Activated CD4-positive, alpha-beta T cell treated with anti-CD3 and anti-CD28 coated beads for 36 hours (primary cell): ENCODE data around the gene FBN3. TPM values are rescaled to one million over a fixed set of nuclear protein-coding genes. Genes with fewer than 3 reads are reported as not detected.

Source experiments
- ATAC-seq: fragments of 200-7000 bp; cut with Tn5 transposase; one replicate; pipeline ENCODE4 v1.10.0; 2021; ENCODE audit warnings: mild to moderate bottlenecking, moderate library complexity
- CTCF ChIA-PET: fragments of 350-600 bp; sonication (Branson Sonifier 250); formaldehyde crosslinking; loops from one replicate; lab custom pipeline; 2021; ENCODE audit warnings: antibody characterized with exemption; lab: Charles Lee
- POLR2A ChIA-PET: fragments of 350-600 bp; sonication (Branson Sonifier 250); formaldehyde crosslinking; loops from one replicate; lab custom pipeline; 2021; ENCODE audit warnings: antibody characterized with exemption, inconsistent platforms; lab: Charles Lee
- DNase-seq: peaks from one replicate; pipeline ENCODE4 v3.0.0-alpha.2; 2020
- H3K27ac Mint-ChIP-seq: one replicate; pipeline ENCODE4 v1.8.0; 2021; ENCODE audit warnings: mixed read lengths
- H3K27me3 Mint-ChIP-seq: one replicate; pipeline ENCODE4 v1.8.0; 2021; ENCODE audit warnings: mixed read lengths
- H3K36me3 Mint-ChIP-seq: one replicate; pipeline ENCODE4 v1.8.0; 2021; ENCODE audit warnings: low read depth, mixed read lengths
- H3K4me1 Mint-ChIP-seq: one replicate; pipeline ENCODE4 v1.8.0; 2021; ENCODE audit warnings: mixed read lengths
- H3K4me3 Mint-ChIP-seq: one replicate; pipeline ENCODE4 v1.8.0; 2021; ENCODE audit warnings: mild to moderate bottlenecking, moderate library complexity, mixed read lengths
- H3K9me3 Mint-ChIP-seq: one replicate; pipeline ENCODE4 v1.8.0; 2021; ENCODE audit warnings: low read depth, mixed read lengths
- intact Hi-C, 2 experiments: fragments of 100-400 bp; cut with DNase I in 1 of 2; cut with micrococcal nuclease in 1 of 2; formaldehyde crosslinking; loops; one replicate each; pipeline versions ENCODE4 v1.14.2 to v1.15.1; 2022 to 2024; cut with DNase I, micrococcal nuclease
- total RNA-seq, 2 experiments: library from RNA; stranded (reverse); gene quantifications; one replicate each; pipeline ENCODE4 v1.2.3, GENCODE V29; 2021

The FBN3 gene
- total RNA-seq, 2 experiments from 2014 or later: not detected

- H3K4me3 Mint-ChIP-seq: no peak overlapping the region
- ATAC-seq: no peak
- no peak overlapping the region for H3K27ac Mint-ChIP-seq
- H3K27me3 Mint-ChIP-seq: peaks cover 3% of the 10 kb centered on the region
- CTCF ChIA-PET: no interaction called here
- POLR2A ChIA-PET: no interaction called here
- H3K9me3 Mint-ChIP-seq: no peaks in the 10 kb centered on the region
- H3K4me1 Mint-ChIP-seq: no peaks in the 10 kb centered on the region
- H3K36me3 Mint-ChIP-seq: no peaks in the 10 kb centered on the region
- intact Hi-C loops: no loop called here
- no peak for DNase-seq
Observed at GRCh38 chr19:8083141-8083540, 66.3 kb downstream of the FBN3 start.

DNA sequence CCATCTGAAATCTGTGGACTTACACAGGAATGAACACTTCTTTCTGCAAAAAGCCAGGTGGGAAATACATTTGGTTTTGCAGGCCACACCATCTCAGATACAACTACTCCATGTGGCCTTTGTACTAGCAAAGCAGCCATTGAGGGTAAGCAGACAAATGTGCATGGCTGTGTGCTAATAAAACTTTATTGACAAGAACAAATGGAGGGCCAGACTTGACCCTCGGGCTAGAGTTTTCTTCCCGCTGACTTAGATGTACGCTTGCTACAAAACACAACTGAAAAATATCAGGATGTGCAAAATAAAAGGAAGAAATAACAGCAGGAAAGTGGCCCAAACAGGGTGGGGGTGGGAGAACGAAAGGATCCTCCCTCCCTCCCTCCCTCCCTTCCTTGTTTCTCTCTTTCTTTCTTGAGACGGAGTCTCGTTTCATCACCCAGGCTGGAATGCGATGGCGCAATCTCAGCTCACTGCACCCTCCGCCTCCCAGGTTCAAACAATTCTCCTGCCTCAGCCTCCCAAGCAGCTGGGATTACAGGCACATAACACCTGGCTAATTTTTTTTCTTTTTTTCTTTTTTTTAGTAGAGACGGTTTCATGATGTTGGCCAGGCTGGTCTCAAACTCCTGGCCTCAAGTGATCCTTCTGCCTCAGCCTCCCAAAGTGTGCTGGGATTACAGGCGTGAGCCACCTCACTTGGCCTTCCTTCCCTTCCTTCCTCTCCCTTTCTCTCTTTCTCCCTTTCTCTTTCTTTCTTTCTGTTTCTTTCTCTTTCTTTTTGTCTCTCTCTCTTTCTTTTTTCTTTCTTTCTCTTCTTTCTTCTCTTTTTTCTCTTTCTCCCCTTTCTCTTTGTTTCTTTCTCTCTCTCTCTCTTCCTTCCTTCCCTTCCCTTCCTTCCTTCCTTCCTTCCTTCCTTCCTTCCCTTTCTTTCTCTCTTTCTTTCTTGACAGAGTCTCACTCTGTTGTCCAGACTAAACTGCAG lies 67.5 kb downstream of the FBN3 start:
- no peaks in the 10 kb centered on the region for H3K36me3 Mint-ChIP-seq
- no peak overlapping the region for H3K27ac Mint-ChIP-seq
- CTCF ChIA-PET: interaction anchor here (0.8 kb wide), 1 partner anchor 1274 kb away, joined by 3 read pairs; no protein-coding TSS in a partner anchor

GRCh38 chr19:8080832-8081231 lies 68.6 kb downstream of the FBN3 start:
- H3K36me3 Mint-ChIP-seq: no peaks in the 10 kb centered on the region
- no peak overlapping the region for H3K27ac Mint-ChIP-seq
- H3K9me3 Mint-ChIP-seq: no peaks in the 10 kb centered on the region
- intact Hi-C loops: no loop called here
- CTCF ChIA-PET: no interaction called here
- H3K4me1 Mint-ChIP-seq: no peaks in the 10 kb centered on the region
- H3K27me3 Mint-ChIP-seq: peaks cover 3% of the 10 kb centered on the region
- no peak for ATAC-seq
- no peak for DNase-seq
- POLR2A ChIA-PET: no interaction called here
- H3K4me3 Mint-ChIP-seq: no peak overlapping the region

More for the DNA sequence above, 67.5 kb downstream of the FBN3 start:
- H3K27me3 Mint-ChIP-seq: peaks cover 3% of the 10 kb centered on the region
- intact Hi-C loops: no loop called here
- H3K4me1 Mint-ChIP-seq: no peaks in the 10 kb centered on the region
- ATAC-seq: no peak
- no peak for DNase-seq
- no peak overlapping the region for H3K4me3 Mint-ChIP-seq
- POLR2A ChIA-PET: interaction anchor here (0.6 to 0.7 kb wide), 2 partner anchors 137 to 140 kb away, joined by 5 to 6 read pairs; no protein-coding TSS in a partner anchor
- H3K9me3 Mint-ChIP-seq: no peaks in the 10 kb centered on the region

DNA sequence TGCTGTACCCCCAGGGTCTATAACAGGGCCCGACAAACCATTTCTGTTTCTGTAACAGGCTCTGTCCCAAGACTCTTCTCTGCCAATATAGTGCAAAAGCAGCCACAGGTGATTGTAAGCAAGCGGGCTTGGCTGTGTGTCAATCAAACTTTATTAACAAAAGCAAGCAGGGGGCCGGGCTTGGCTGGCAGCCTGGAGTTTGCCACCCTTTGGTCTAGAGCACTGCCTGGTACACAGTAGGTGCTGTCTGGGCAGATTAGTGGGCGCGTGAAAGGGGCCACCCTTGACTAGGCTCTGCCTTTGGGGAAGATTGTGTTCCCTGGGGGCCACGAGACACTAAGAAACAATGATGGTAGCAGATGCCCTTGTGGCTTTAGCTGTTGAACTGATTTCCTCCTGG lies 69.4 kb downstream of the FBN3 start:
- H3K4me1 Mint-ChIP-seq: no peaks in the 10 kb centered on the region
- peaks cover 3% of the 10 kb centered on the region for H3K27me3 Mint-ChIP-seq
- no peak for DNase-seq
- ChIA-PET CTCF (no interaction called here), POLR2A (no interaction called here)
- intact Hi-C loops: no loop called here
- no peaks in the 10 kb centered on the region for H3K36me3 Mint-ChIP-seq
- no peak for ATAC-seq
- H3K9me3 Mint-ChIP-seq: no peaks in the 10 kb centered on the region
- no peak overlapping the region for H3K4me3 Mint-ChIP-seq
- no peak overlapping the region for H3K27ac Mint-ChIP-seq

- intact Hi-C loops: no loop called here
- no peak for DNase-seq
- Mint-ChIP-seq H3K27me3 (no peaks in the 10 kb centered on the region), H3K27ac (no peak overlapping the region), H3K4me3 (no peak overlapping the region), H3K4me1 (peaks cover 2% of the 10 kb centered on the region), H3K36me3 (no peaks in the 10 kb centered on the region), H3K9me3 (peaks cover 13% of the 10 kb centered on the region)
- POLR2A ChIA-PET: no interaction called here
- CTCF ChIA-PET: no interaction called here
- ATAC-seq: no peak
Observed at GRCh38 chr19:8075158-8076074, 74.0 kb downstream of the FBN3 start.

- ATAC-seq (no peak), DNase-seq (no peak)
- Mint-ChIP-seq H3K36me3 (no peaks in the 10 kb centered on the region), H3K27me3 (no peaks in the 10 kb centered on the region), H3K9me3 (peaks cover 20% of the 10 kb centered on the region), H3K4me1 (peaks cover 2% of the 10 kb centered on the region), H3K4me3 (no peak overlapping the region), H3K27ac (no peak overlapping the region)
- intact Hi-C loops: no loop called here
- ChIA-PET POLR2A (no interaction called here), CTCF (no interaction called here)
Observed at GRCh38 chr19:8074501-8074900, 74.9 kb downstream of the FBN3 start.

DNA sequence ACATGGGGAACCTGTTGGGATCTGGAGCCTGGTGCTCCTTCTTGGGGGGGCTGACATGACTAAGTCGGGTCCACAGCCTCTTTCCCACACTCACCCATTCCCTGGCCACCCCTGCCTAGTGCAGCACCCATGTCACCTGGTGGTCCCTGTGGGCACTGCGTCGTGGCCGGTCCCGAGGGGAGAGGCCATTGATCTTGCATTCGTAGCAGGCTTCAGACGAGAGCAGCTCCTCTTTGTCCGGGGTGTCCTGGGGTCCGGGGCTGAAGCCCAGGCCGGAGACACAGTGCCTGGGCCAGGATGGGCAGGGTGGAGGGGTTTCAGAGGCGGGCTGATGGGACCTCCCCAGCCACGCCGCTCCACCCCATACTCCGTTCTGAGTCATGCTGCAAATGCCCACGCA lies 77.5 kb downstream of the FBN3 start:
- peaks cover 2% of the 10 kb centered on the region for H3K4me1 Mint-ChIP-seq
- no peak for DNase-seq
- H3K27ac Mint-ChIP-seq: no peak overlapping the region
- ATAC-seq: no peak
- intact Hi-C loops: no loop called here
- no peaks in the 10 kb centered on the region for H3K27me3 Mint-ChIP-seq
- H3K36me3 Mint-ChIP-seq: no peaks in the 10 kb centered on the region
- H3K9me3 Mint-ChIP-seq: peaks cover 26% of the 10 kb centered on the region
- no peak overlapping the region for H3K4me3 Mint-ChIP-seq
- ChIA-PET CTCF (no interaction called here), POLR2A (no interaction called here)

GRCh38 chr19:8069096-8069973 lies 80.1 kb downstream of the FBN3 start:
- no peak overlapping the region for H3K4me3 Mint-ChIP-seq
- no peaks in the 10 kb centered on the region for H3K27me3 Mint-ChIP-seq
- CTCF ChIA-PET: interaction anchor here (0.6 to 1.1 kb wide), 4 partner anchors 13 to 125 kb away, joined by 3 to 4 read pairs (median 3); no protein-coding TSS in a partner anchor
- POLR2A ChIA-PET: no interaction called here
- DNase-seq (peak; percentile 48), ATAC-seq (no peak)
- H3K36me3 Mint-ChIP-seq: no peaks in the 10 kb centered on the region
- no peak overlapping the region for H3K27ac Mint-ChIP-seq
- peaks cover 2% of the 10 kb centered on the region for H3K4me1 Mint-ChIP-seq
- peaks cover 22% of the 10 kb centered on the region for H3K9me3 Mint-ChIP-seq
- intact Hi-C loops: loop anchor here (1.0 kb wide), 1 partner anchor 125 kb away; no protein-coding TSS in a partner anchor

GRCh38 chr19:8065875-8066261 lies 83.5 kb downstream of the FBN3 start:
- DNase-seq: no peak
- no peaks in the 10 kb centered on the region for H3K4me1 Mint-ChIP-seq
- no peaks in the 10 kb centered on the region for H3K36me3 Mint-ChIP-seq
- H3K27ac Mint-ChIP-seq: no peak overlapping the region
- H3K27me3 Mint-ChIP-seq: no peaks in the 10 kb centered on the region
- no peak overlapping the region for H3K4me3 Mint-ChIP-seq
- no peak for ATAC-seq
- ChIA-PET CTCF (no interaction called here), POLR2A (interaction anchor here (0.6 kb wide), 1 partner anchor 37 kb away, joined by 6 read pairs; no protein-coding TSS in a partner anchor)
- intact Hi-C loops: no loop called here
- peaks cover 15% of the 10 kb centered on the region for H3K9me3 Mint-ChIP-seq

DNA sequence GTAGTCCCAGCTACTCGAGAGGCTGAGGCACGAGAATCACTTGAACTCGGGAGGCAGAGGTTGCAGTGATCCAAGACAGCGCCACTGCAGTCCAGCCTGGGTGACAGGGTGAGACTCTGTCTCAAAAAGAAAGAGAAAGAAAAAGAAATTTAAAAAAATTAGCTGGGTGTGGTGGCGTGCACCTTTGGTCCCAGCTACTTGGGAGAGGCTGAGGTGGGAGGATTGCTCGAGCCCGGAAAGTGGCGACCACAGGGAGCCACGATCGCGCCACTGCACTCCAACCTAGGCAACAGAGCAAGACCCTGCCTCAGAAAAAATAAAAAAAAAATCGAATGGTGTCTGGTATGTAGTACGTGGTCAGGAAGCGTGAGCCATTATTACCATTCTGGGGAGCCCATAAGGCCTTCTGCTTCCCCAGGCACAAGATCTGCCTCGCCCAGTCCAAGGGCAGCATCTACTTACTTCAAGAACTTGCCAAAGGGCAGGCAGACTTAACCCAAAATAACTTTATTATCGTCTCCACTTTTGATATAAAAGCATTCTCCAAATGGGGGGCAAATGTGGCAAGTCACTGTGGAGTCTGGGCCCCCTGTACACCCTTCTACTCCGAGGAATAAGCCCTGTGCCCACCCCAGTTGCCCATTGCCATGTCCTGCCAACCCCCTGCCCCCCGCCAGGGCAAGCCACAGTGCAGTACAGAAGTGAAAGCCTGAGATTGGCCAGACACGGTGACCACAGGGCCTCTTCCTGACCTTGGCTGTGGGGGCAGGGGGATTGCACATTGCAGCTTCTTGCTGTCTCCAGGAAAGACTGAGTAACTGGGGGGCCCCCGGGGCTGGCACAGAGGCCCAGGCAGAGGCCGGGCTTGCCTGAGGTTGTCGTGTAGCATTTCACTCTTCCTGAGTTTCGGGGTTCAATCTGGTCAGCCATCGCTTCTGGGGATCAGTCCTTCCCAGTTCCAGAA lies 84.2 kb downstream of the FBN3 start:
- peak; percentile 31 for DNase-seq
- no peaks in the 10 kb centered on the region for H3K36me3 Mint-ChIP-seq
- H3K27ac Mint-ChIP-seq: no peak overlapping the region
- peaks cover 11% of the 10 kb centered on the region for H3K9me3 Mint-ChIP-seq
- no peak for ATAC-seq
- ChIA-PET CTCF (no interaction called here), POLR2A (no interaction called here)
- no peak overlapping the region for H3K4me3 Mint-ChIP-seq
- H3K27me3 Mint-ChIP-seq: no peaks in the 10 kb centered on the region
- intact Hi-C loops: no loop called here
- H3K4me1 Mint-ChIP-seq: no peaks in the 10 kb centered on the region
